Measurements from ENCODE around the gene HS3ST2.

Gene HS3ST2

GRCh38 chr16:22900863-22901262 lies 86.9 kb downstream of the HS3ST2 start:
- Histone ChIP-seq H3F3A (ENCODE audit: insufficient read depth) (no peaks in the 10 kb centered on the region), H3K27me3 (ENCODE audit: low read length) (no peaks in the 10 kb centered on the region), H3K9me3 (ENCODE audit: insufficient read depth, low read length) (no peaks in the 10 kb centered on the region), H2AFZ (ENCODE audit: low read depth, low read length, severe bottlenecking) (no peak overlapping the region), H4K20me1 (ENCODE audit: low read depth, low read length) (no peaks in the 10 kb centered on the region), H3K9ac (ENCODE audit: low read length) (no peak overlapping the region), H3K27ac (ENCODE audit: low read depth, low read length) (no peak overlapping the region), H3K4me2 (ENCODE audit: low read depth, low read length, poor library complexity, severe bottlenecking) (no peak overlapping the region), H3K9me2 (replicated peaks; ENCODE audit: insufficient read depth, low read length) (no peaks in the 10 kb centered on the region), H3K4me3 (ENCODE audit: insufficient read depth, low read length, poor library complexity, severe bottlenecking) (no peak overlapping the region), H3K36me3 (ENCODE audit: low read length) (no peaks in the 10 kb centered on the region), H3K79me2 (ENCODE audit: insufficient read depth, low read length) (no peaks in the 10 kb centered on the region)
- TF ChIP-seq CTCF (IDR thresholded peaks at IDR 0.05; ENCODE audit: insufficient read depth, low read length, poor library complexity, severe bottlenecking) = no peak
- TF ChIP-seq EZH2phosphoT487 (conservative IDR thresholded peaks at IDR 0.05; ENCODE audit: low read length) = no peak

- Histone ChIP-seq H3K27ac (ENCODE audit: low read depth, low read length) (no peak overlapping the region), H4K20me1 (ENCODE audit: low read depth, low read length) (no peaks in the 10 kb centered on the region), H3K4me2 (ENCODE audit: low read depth, low read length, poor library complexity, severe bottlenecking) (no peak overlapping the region), H3K4me3 (ENCODE audit: insufficient read depth, low read length, poor library complexity, severe bottlenecking) (no peak overlapping the region), H2AFZ (ENCODE audit: low read depth, low read length, severe bottlenecking) (no peak overlapping the region), H3K36me3 (ENCODE audit: low read length) (no peaks in the 10 kb centered on the region), H3K9me3 (ENCODE audit: insufficient read depth, low read length) (no peaks in the 10 kb centered on the region), H3K27me3 (ENCODE audit: low read length) (no peaks in the 10 kb centered on the region), H3K9ac (ENCODE audit: low read length) (no peak overlapping the region), H3F3A (ENCODE audit: insufficient read depth) (no peaks in the 10 kb centered on the region), H3K79me2 (ENCODE audit: insufficient read depth, low read length) (no peaks in the 10 kb centered on the region), H3K9me2 (replicated peaks; ENCODE audit: insufficient read depth, low read length) (no peaks in the 10 kb centered on the region)
- TF ChIP-seq EZH2phosphoT487 (conservative IDR thresholded peaks at IDR 0.05; ENCODE audit: low read length) = no peak
- TF ChIP-seq CTCF (IDR thresholded peaks at IDR 0.05; ENCODE audit: insufficient read depth, low read length, poor library complexity, severe bottlenecking) = no peak
Measured at GRCh38 chr16:22901563-22901962, 87.6 kb downstream of the HS3ST2 start.

GRCh38 chr16:22903716-22904115 lies 89.8 kb downstream of the HS3ST2 start:
- no peaks in the 10 kb centered on the region for H3K36me3 ChIP-seq (ENCODE audit: low read length)

More at GRCh38 chr16:22903716-22904115, 89.8 kb downstream of the HS3ST2 start:
- H3K79me2 ChIP-seq (ENCODE audit: insufficient read depth, low read length) = no peaks in the 10 kb centered on the region
- H2AFZ ChIP-seq (ENCODE audit: low read depth, low read length, severe bottlenecking) = no peak overlapping the region
- H3K9me2 ChIP-seq (replicated peaks; ENCODE audit: insufficient read depth, low read length) = no peaks in the 10 kb centered on the region
- H3K9me3 ChIP-seq (ENCODE audit: insufficient read depth, low read length) = no peaks in the 10 kb centered on the region
- no peak overlapping the region for H3K9ac ChIP-seq (ENCODE audit: low read length)
- no peaks in the 10 kb centered on the region for H3K27me3 ChIP-seq (ENCODE audit: low read length)
- no peak overlapping the region for H3K4me2 ChIP-seq (ENCODE audit: low read depth, low read length, poor library complexity, severe bottlenecking)
- H4K20me1 ChIP-seq (ENCODE audit: low read depth, low read length) = no peaks in the 10 kb centered on the region
- no peak overlapping the region for H3K4me3 ChIP-seq (ENCODE audit: insufficient read depth, low read length, poor library complexity, severe bottlenecking)
- H3F3A ChIP-seq (ENCODE audit: insufficient read depth) = no peaks in the 10 kb centered on the region
- no peak overlapping the region for H3K27ac ChIP-seq (ENCODE audit: low read depth, low read length)
- TF ChIP-seq EZH2phosphoT487 (conservative IDR thresholded peaks at IDR 0.05; ENCODE audit: low read length) (no peak), CTCF (IDR thresholded peaks at IDR 0.05; ENCODE audit: insufficient read depth, low read length, poor library complexity, severe bottlenecking) (no peak)
